ENCODE measurements around the gene CAST.

CAST gene

DNA sequence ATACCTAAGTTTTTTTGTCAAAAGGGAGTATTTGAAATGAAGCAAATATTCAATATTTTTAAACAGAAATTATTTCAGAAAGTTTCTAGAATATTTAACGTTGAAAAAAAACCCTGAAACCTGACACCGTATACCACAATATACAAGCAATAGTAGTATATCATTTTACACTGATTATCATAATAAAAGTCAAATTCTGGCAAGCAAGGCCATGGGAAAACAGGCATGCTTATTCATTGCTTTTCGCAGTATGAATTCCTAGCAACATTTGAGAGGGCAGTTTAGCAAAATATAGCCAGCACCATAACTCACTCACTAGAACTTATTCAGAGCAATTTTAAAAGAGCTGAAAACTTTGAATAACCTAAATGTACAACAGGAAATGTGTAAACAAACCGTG is 99.4 kb downstream of the CAST start:
- Histone ChIP-seq H3K27me3 (ENCODE audit: control insufficient read depth, low read length) (no peaks in the 10 kb centered on the region), H3K79me2 (ENCODE audit: control insufficient read depth, low read length) (no peaks in the 10 kb centered on the region), H3K9me3 (ENCODE audit: control insufficient read depth, insufficient read depth, low read length) (no peaks in the 10 kb centered on the region), H3K27ac (ENCODE audit: low read depth, low read length) (no peak overlapping the region), H3F3A (ENCODE audit: control insufficient read depth, insufficient read depth) (peaks cover 9% of the 10 kb centered on the region), H3K36me3 (ENCODE audit: control insufficient read depth, low read length) (peaks cover 37% of the 10 kb centered on the region), H3K4me2 (ENCODE audit: low read length) (no peak overlapping the region), H4K20me1 (ENCODE audit: control insufficient read depth, insufficient read depth, low read depth, low read length) (no peaks in the 10 kb centered on the region), H3K9me2 (replicated peaks; ENCODE audit: control insufficient read depth, low read length) (no peaks in the 10 kb centered on the region), H3K4me3 (ENCODE audit: low read length) (no peak overlapping the region), H3K4me1 (ENCODE audit: control insufficient read depth, low read length) (no peaks in the 10 kb centered on the region)
- TF ChIP-seq, protein P1, sequence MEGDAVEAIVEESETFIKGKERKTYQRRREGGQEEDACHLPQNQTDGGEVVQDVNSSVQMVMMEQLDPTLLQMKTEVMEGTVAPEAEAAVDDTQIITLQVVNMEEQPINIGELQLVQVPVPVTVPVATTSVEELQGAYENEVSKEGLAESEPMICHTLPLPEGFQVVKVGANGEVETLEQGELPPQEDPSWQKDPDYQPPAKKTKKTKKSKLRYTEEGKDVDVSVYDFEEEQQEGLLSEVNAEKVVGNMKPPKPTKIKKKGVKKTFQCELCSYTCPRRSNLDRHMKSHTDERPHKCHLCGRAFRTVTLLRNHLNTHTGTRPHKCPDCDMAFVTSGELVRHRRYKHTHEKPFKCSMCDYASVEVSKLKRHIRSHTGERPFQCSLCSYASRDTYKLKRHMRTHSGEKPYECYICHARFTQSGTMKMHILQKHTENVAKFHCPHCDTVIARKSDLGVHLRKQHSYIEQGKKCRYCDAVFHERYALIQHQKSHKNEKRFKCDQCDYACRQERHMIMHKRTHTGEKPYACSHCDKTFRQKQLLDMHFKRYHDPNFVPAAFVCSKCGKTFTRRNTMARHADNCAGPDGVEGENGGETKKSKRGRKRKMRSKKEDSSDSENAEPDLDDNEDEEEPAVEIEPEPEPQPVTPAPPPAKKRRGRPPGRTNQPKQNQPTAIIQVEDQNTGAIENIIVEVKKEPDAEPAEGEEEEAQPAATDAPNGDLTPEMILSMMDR (IDR thresholded peaks at IDR 0.05; ENCODE audit: low read depth, low read length, poor library complexity, severe bottlenecking): no peak
- no peak for TF ChIP-seq EZH2phosphoT487 (IDR thresholded peaks at IDR 0.05; ENCODE audit: borderline replicate concordance, low read length)

DNA sequence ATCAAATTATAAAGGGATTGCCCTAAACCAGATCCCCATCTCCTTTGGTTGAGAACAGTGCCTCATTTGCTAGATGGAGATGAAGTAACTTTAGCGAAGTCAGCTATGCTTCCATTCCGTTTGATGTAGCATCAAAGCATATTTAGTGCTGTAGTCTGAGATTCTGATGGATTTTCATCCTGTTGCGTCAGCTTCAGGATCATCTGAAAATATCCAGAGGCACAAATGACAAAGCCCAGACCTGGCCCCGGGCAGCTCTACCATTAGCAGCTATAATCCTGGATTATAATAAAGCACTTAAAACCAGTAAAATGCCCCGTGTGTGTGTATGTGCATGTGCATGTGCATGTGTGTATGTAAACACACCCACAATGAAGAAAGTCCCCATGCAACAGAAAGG is 100.8 kb downstream of the CAST start:
- Histone ChIP-seq H3K27me3 (ENCODE audit: control insufficient read depth, low read length) (no peaks in the 10 kb centered on the region), H3K9me3 (ENCODE audit: control insufficient read depth, insufficient read depth, low read length) (no peaks in the 10 kb centered on the region), H3K79me2 (ENCODE audit: control insufficient read depth, low read length) (no peaks in the 10 kb centered on the region), H3K4me3 (ENCODE audit: low read length) (no peak overlapping the region), H3K36me3 (ENCODE audit: control insufficient read depth, low read length) (peaks cover 43% of the 10 kb centered on the region), H3K4me2 (ENCODE audit: low read length) (no peak overlapping the region), H3K27ac (ENCODE audit: low read depth, low read length) (no peak overlapping the region), H3K9me2 (replicated peaks; ENCODE audit: control insufficient read depth, low read length) (no peaks in the 10 kb centered on the region), H3K4me1 (ENCODE audit: control insufficient read depth, low read length) (no peaks in the 10 kb centered on the region), H4K20me1 (ENCODE audit: control insufficient read depth, insufficient read depth, low read depth, low read length) (no peaks in the 10 kb centered on the region), H3F3A (ENCODE audit: control insufficient read depth, insufficient read depth) (peaks cover 9% of the 10 kb centered on the region)
- TF ChIP-seq, protein P1 (IDR thresholded peaks at IDR 0.05; ENCODE audit: low read depth, low read length, poor library complexity, severe bottlenecking): no peak
- TF ChIP-seq EZH2phosphoT487 (IDR thresholded peaks at IDR 0.05; ENCODE audit: borderline replicate concordance, low read length): no peak

GRCh38 chr5:96765043-96765442 is 102.9 kb downstream of the CAST start:
- Histone ChIP-seq H3F3A (ENCODE audit: control insufficient read depth, insufficient read depth) (peaks cover 5% of the 10 kb centered on the region; the same call in 1 of the 2 replicates), H3K27me3 (ENCODE audit: control insufficient read depth, low read length) (no peaks in the 10 kb centered on the region), H3K4me3 (ENCODE audit: low read length) (no peak overlapping the region), H3K9me2 (replicated peaks; ENCODE audit: control insufficient read depth, low read length) (no peaks in the 10 kb centered on the region), H3K36me3 (ENCODE audit: control insufficient read depth, low read length) (peaks cover 57% of the 10 kb centered on the region), H3K4me1 (ENCODE audit: control insufficient read depth, low read length) (no peaks in the 10 kb centered on the region), H3K4me2 (ENCODE audit: low read length) (no peak overlapping the region), H4K20me1 (ENCODE audit: control insufficient read depth, insufficient read depth, low read depth, low read length) (no peaks in the 10 kb centered on the region), H3K27ac (ENCODE audit: low read depth, low read length) (no peak overlapping the region), H3K79me2 (ENCODE audit: control insufficient read depth, low read length) (no peaks in the 10 kb centered on the region), H3K9me3 (ENCODE audit: control insufficient read depth, insufficient read depth, low read length) (no peaks in the 10 kb centered on the region)
- TF ChIP-seq, protein P1 (IDR thresholded peaks at IDR 0.05; ENCODE audit: low read depth, low read length, poor library complexity, severe bottlenecking): no peak
- TF ChIP-seq EZH2phosphoT487 (IDR thresholded peaks at IDR 0.05; ENCODE audit: borderline replicate concordance, low read length): no peak
